NCI-H128 (cell line): Measurements from ENCODE around the gene MBTPS1.

Source experiments
- DNase-seq: peaks from one replicate; lab custom pipeline; 2025; ENCODE audit not compliant: unreplicated experiment; lab: John Stamatoyannopoulos, UW

MBTPS1 gene

DNA sequence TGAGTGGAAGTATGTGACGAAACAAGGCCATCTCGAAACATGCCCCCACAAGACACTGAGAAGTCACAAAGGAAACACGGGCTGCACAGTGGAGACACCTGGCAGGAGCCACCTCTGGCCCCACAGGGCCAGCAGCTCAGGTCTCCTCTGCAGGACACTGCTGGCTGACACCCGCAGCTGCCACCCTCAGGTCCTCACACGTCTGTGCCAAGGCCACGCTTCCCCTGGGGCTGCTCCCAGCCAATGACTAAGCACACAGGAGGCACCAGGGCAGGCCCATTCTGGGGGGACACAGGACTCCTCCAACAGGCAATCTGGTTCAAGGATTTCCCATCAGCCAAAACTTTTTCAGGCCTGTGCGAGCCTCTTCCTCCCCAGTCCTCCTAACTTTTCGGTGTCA lies 36.4 kb downstream of the MBTPS1 start:
- DNase-seq = no peak

DNA sequence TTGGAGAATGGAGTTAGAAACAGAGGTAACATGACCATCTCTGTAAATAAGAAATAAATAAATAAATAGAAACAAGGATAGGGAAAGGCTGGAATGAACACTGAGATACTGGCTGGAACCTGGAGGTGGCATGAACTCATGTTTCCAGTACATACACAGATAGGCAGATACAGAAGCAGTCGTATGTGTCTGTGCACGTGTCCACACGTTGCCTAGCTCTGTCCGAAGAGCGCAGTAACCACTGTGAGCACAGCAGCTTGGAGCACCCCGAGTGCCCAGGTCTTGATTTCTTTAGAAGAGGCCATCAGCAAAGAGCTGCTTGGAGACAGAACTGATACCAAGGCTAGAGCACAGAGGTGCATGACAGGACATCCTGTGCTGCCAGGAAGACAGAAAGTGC lies 37.1 kb downstream of the MBTPS1 start:
- DNase-seq = no peak

DNA sequence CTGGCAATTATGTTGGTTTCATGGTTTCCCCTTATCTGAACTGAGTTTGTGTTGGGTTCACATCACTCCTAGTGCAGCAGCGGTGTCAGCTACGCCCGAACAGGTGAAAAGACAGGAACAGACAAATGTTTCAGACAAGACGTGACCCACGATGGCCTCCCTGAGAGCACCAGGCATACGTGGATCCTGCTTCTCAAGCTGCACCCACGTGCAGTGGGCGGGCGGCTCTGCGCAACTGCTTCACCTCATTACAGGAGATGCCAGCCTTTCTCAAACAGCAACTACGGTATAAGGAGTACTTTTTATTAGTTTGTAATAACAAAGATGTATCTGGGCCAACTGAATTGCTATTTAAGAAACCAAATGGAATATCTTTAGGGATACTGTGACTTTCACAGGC lies 41.4 kb downstream of the MBTPS1 start:
- DNase-seq = no peak

DNA sequence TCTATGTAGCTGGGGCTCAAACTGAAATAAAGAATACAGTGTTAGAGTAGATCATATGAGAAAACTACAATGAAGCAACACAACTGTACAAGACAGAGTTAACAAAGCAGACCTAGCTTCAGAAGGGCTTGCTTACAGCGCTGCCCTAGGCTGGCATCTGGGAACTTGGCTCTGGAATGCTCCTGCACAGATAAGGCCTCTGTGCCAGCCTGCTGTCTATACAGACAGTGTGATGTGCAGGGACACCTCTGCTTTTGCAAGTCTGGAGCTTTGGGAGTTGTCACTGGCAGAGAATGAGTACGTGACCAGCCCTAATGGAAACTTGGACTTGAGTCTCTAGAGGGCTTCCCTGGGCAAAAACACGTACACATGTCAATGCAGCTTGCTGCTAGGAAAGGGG lies 42.0 kb downstream of the MBTPS1 start:
- no peak for DNase-seq

DNA sequence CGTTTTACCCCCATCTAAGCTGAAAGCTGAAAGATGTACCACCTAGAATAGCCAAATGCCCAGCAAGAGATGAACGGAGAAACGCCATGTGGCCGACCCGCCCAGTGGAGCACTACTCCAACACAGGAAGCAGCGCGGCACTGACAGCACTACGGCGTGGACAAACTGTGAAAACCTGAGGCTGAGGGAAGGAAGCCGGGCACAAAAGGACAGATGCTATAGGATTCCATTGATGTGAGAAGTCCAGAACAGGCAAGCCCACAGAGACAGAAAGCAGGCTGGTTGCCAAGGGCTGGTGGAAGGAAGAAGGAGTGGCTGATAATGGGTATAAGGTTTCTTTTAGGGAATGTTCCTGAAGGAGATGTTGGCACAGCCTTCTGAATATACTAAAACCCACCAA lies 44.7 kb downstream of the MBTPS1 start:
- DNase-seq = no peak

DNA sequence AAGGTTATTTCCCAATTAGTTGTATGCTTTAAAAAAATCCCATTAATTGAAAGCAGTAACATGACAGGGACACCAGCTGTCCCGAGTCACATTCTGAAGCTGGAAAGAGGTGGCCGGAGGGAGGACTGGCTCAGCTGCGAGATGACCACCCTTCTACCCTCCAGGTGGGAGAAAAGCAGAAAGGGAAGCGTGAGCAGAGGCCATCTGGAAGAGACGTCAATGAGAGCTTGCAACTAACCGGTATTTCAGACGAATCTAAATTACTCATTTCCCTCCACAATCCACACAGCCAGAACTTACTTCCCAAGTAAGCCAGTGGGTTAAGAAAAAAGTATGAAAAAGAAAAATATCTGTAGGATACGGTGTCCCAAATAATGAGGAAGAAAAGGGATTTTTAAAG lies 45.6 kb downstream of the MBTPS1 start:
- DNase-seq = no peak

DNA sequence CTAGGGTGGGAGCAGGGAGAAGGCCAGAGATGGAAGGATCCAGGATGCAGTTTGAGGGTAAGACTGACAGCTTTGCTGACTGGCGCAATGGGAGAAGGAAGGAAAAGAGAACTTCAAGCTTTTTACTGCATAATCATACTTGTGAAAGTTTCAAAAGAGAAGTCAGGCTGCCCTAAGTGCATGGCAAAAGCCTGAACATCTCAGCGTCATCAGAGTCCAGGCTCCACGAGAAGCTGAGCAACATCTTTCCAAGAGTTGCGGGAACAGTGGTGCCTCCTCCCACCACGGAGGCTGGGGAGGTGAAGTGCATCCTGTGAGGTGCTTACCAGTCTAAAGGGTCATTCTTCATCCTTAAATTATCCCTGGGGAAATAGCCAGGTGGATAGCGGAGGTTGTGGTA lies 47.2 kb downstream of the MBTPS1 start:
- no peak for DNase-seq

DNA sequence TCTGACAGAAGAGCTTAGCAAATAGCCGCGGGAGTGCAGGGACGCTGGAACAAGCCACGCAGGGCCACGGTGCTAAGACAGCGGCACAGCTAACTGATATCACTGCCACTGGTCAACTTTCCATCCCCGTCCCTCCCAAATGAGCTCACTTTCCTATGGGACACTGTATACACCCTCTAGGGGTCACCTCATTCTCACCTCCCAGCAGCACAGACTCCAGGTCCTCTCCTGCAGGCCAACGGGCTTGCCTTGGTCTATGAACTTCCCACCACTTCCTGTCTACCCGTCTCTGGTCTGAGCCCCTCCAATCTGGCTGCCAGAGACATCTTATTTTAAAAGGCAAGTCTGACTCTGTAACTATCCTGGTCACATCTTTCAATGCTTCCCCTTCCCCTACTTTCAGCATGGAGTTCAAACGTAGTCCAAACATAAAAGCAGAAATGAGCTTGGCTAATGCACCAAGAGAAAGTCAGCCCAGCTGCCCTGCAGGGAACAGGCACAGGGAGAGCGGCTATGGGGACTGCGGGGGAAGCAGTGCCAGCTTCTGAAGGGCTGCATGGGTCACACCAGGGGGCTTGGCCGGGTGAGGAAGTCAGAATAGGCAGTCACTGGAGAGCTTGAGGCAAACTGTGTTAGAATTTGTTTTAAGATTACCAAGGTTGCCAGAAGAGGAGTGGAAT lies 47.8 kb downstream of the MBTPS1 start:
- no peak for DNase-seq

DNA sequence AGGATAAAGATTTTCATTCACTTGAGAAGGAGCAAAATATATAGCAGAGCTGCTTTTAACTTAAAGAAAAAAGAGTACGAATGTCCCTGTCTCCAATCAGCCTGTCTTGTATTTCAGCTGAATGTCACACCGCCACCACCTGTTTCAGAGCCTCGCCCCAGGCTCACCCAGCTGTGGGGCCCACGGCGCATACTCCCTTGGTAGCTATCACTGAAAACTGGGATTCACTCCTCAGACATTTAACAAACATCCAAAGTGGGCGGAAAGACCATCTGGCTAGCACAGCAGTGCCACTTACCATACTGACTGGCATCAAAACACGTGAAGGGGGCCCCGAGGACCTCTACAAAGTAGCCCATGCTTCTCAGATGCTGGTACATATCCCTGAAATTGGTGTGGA lies 48.7 kb downstream of the MBTPS1 start:
- no peak for DNase-seq

DNA sequence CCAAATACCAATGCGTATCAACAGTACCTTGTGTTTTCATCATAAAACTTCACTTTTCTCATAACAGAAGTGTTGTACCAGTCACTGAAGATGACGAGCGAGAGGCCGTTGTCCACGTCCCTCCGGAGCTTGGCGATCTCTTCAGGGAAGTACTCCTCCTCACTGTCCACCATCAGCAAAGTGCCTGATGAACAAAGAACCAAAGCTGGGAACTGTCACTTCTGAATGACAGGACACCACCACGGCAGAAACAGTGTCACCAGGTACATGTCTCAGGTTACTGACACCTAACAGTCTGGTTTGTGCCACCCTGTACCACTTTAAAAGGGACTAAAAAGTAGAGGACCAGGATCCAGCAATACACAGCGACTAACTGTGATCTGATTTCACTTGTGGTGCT lies 49.1 kb downstream of the MBTPS1 start:
- no peak for DNase-seq

DNA sequence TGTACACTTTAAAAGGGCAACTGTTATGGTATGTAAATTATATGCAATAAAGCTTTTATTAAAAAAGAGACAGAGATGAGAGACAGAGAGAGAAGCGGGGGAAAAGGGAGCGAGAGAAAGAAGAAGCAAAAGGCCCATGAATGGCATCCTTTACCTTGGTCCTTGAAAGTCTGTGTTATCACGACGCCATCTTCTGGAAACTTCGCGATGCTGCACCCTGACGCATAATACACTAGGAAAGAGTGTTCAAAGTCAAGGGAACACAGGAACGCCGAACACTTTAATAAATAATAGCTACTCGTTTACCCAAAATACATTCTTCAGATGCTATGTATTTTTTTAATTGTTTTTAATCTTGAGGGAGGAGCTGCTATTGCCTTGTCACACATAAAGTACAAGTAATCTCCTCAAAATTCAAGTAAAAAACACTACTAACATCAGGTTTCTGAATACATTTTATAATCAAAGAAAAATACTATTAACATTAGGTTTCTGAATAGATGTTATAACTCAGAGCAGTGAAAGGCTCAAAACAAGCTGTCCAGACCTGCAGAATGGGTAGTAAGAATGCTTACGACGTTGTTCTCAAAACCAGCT lies 51.1 kb downstream of the MBTPS1 start:
- peak; percentile 37 for DNase-seq

DNA sequence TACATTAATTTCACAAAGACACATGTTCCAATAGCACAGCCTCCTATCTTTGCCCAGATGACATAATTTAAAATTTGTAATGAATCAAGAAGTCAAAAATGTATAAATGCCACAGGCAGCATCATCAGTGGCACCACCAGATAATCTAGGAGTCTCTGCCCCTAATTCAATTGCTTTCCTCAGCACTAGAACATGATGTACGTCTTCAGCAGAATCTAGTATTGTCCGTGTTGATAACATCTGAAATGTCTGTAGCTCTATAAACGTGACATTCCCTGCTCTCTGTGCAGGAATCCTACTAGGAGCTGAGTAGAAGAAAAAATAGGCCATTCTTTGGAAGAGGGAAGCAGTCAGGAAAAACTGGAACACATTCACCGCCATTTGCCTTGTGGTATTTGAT lies 52.8 kb downstream of the MBTPS1 start:
- DNase-seq = no peak

DNA sequence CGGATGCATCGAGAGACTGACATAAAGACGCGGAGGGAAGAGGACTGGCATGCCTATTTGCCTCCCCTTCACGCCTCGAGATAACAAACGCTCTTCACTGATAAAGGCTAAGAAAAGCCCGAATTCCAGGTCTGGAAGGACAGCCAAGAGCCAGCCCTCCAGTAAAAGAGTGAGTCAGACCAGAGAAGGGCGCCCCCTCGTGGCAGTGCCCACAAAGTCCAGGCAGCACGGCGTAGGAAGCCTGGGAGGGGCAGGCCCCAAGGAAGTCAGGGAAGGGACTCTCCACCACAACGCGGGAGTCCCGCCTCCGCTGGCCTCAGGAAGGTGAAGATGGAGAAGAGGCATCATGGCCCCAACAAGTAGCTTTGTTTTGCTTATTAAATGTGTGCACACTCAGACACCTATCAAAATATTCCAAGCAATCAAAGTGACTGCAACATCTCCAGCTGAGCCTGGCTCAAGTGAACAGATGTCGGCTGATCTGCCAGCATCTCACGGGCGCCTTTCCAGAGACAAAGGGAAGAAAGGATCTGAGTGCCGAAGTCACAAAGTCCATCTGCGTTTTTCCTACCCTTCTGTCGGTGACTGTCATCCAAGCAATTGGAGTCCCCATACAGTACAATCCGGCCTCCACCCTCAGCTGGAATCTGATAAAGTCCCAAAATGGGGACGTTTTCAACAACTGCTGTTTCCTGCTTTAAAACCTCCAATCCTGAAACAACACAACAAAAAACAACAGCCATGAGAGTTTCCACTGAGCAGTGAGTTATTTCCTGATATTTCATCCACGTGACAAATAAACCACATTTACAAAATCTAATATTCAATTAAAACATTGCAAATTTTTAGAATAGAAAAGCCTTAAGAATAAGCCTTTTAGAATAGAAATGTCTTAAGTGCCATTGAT lies 53.8 kb downstream of the MBTPS1 start:
- DNase-seq = peak; percentile 34

DNA sequence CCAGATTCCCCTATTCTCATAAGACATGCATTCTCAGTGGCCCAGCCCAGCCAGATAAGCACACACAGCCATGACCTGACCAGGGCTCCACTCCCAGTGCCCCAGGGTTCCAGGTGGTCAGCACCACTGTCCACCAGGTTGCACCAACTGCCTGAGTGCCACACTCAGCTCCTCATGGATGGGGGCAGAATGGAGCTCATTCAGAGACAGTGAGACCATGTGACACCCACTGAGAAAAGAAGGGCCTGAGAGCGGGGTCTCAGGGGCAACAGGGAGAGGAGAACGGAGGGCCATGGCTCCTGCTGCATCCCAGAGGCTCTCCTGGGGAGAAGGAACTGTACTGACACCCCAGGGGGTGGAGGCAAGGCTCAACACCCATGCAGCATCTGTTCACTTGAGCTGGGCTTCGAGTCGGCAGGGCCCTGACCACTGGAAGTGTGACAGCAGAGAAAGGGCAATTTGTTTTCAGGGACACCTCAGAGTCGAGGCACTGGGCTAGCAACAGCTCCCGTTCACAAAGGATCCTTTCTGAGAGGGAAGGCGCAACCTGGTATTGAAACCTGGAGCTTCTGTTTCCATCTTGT lies 55.4 kb downstream of the MBTPS1 start:
- no peak for DNase-seq

DNA sequence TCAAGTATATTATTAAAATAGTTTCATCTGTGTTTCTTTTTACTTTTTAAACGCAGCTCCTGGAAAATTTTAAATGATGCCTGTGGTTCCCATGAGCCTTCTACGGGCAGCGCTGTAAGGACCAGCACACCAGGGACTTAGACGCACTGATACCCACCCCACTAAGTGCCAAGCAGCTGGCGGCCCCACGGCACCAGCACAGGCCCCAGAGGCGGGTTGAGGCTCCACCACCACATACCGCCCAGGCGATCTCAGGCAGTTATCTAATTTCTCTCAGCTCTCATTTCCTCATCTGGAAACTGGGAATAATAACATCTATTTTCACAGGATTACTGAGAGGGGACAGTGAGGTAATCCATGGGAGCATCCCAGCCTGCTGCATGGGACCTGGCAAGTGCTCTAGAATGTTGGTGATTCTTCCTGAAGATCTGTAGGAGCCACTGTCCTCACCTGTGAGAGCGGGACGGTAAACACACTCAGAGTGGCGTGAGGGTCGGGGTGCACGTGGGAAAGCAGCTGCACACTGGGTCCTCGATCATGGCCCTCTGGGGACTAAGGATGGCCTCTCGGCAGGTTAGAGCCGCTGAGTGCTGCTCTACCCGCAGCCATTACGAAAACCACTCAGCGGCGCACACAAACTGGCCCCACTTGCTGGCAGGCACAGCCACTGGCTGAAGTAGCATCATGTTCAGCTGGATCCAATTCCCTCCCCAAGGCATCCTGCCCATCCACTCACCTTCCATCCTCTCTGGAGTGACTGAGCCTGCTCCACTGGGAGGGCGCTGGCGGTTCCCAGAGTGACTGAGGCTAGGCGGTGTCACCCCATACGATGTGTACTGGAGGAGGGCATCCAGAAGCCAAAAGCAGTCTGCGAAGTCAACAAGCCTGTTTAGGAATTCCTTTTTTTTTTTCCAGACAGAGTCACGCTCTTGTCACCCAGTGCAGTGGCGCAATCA lies 56.5 kb downstream of the MBTPS1 start:
- DNase-seq = no peak

DNA sequence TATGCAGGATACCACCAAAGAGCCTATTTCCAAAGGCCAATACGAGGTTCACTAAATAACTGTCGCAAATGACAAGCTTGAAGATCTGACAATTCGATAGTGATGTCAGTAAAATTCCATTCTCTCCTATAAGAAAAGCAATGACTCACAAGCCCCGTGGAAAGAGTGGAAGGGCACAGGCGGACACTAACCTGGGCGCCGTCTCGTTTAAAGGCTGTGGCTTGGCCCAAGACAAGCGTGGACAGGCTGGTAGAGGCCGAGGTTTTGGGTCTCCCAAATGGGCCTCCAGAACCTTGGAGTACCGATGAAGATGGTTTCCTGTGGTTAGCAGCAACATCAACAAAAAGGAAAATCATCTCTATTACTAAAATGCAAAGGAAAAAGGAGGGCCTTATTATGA lies 57.6 kb downstream of the MBTPS1 start:
- no peak for DNase-seq

DNA sequence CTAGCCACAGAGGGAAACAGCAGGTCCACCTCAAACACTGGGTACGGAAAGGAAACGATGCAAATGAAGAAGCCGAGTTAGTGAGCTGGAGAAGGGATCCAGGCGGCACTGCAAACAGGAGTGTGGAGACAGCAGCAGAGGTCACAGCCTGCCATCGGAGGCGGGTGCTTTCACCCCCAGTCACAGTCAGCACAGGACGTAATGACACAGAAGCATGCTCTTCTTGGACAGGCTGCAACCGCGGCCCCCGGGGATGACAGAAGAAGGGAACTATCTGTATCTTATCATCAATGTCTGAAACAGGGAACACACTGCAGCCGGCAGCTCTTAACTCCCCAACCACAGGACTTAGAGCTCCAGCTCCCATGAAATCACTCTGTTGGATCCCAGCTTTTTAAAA lies 58.1 kb downstream of the MBTPS1 start:
- no peak for DNase-seq

DNA sequence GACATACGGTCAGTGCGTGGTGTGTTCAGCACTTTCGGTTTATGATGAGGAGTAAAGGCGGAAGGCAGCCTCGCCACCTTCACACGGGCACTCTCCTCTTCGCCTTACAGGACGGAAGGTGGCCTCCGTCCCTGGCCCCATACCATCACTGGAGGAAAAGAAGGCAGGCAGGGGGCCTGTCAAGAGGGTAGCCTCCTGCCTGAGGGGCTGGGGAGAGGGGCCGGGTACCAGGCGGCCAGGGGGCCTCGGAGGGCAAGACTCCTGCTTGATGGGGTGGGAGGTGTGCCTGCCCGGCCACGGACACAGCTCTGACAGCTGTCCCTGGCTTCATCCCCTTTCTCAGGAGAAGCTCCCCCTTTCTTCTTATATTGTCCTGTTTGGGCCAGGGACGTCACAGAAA lies 58.5 kb downstream of the MBTPS1 start:
- DNase-seq = no peak

DNA sequence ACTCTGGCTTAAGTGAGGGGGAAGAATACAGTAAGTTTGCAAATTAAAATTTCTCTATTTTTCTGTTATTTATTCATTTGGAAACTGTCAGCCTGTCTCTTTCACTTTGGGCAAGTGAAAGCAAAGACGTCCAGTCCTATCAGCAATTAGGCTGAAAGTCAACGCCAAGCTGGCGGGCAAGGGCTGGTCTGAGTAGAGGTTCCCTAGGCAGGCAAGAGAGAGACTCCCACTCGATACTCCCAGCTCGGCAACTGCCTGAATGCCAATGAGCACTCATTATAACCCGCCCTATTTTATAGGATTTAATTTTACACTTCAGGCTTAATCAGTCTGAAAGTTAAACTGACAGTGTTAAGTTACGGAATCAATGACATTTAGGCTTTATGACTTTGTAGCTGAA lies 59.8 kb downstream of the MBTPS1 start:
- no peak for DNase-seq

DNA sequence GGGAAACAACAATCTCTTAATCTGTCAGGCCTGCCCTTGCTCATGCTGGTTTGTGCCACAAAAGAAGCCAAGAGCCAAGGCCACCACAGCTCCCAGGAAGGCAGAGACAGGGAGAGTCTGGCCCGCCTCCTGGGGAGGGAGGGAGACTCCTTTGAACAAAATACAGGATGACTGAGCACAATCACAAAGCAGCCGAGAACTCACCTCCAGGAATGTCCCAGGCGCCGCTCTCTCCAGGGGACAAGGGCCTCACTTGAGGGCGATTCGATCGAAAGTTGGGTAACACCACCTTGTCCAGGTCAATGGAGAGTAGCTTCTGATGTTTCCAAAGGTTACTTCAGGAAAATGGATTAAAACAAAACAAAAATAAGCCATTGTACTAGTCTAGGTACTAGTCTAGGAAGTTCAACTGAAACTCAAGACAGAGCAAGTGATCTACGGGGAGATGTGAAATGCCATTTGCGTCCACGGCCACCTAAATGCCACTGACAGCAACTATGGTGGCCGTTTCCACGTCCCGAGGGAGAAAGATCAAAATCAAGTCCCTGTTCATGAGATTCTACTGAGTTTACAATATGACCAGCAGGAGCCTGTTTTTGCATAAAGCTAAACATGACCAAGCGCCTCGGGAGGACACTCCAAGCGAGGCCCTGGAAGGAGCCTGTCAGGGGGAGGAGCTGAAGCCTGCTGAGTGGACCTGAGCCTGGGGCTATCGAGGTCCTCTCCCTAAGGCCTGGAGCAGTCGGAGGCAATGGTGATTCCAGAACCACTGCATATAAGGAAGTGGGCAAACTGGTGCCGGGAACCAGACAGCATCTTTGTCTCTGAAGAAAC lies 60.7 kb downstream of the MBTPS1 start:
- no peak for DNase-seq
